Spleen (tissue), 11 donors: ENCODE data around the gene ME3. TPM values are rescaled to one million over a fixed set of nuclear protein-coding genes. Genes with fewer than 3 reads are reported as not detected.

Source experiments
- DNase-seq: peaks from one replicate; pipeline ENCODE4 v3.0.0-alpha.2; 2020
- H3K27ac ChIP-seq, 8 donors: fragments of 200-600 bp; sonication (generic) in 7 of 8; 1 replicate in 4 of 8; 2 replicates in 4 of 8; pipeline versions ENCODE4 v1.5.0 to v1.8.0; 2016 to 2021; ENCODE audit warnings: inconsistent platforms in 4 of 8, mild to moderate bottlenecking in 4 of 8, moderate library complexity in 1 of 8
- H3K27me3 ChIP-seq, 7 donors: fragments of 200-600 bp; sonication (generic) in 6 of 7; replicated peaks in 1 of 7; 1 replicate in 4 of 7; 2 replicates in 3 of 7; pipeline versions ENCODE4 v1.5.0 to v1.8.0; 2016 to 2021; ENCODE audit warnings: inconsistent platforms in 3 of 7, mild to moderate bottlenecking in 1 of 7
- H3K36me3 ChIP-seq, 6 donors: fragments of 200-600 bp; sonication (generic) in 5 of 6; 1 replicate in 4 of 6; 2 replicates in 2 of 6; pipeline versions ENCODE4 v1.5.0 to v1.8.0; 2016 to 2021; ENCODE audit warnings: inconsistent platforms in 2 of 6
- H3K4me1 ChIP-seq, 6 donors: fragments of 200-600 bp; sonication (generic) in 5 of 6; 1 replicate in 3 of 6; 2 replicates in 3 of 6; pipeline versions ENCODE4 v1.5.0 to v1.8.0; 2016 to 2021; ENCODE audit warnings: inconsistent platforms in 3 of 6
- H3K4me3 ChIP-seq, 8 donors: fragments of 200-600 bp; sonication (generic) in 7 of 8; 1 replicate in 4 of 8; 2 replicates in 4 of 8; pipeline versions ENCODE4 v1.5.0 to v1.8.0; 2016 to 2021; ENCODE audit warnings: inconsistent platforms in 4 of 8, mild to moderate bottlenecking in 4 of 8, moderate library complexity in 2 of 8
- H3K9me3 ChIP-seq, 8 donors: fragments of 200-600 bp; sonication (generic) in 7 of 8; 1 replicate in 4 of 8; 2 replicates in 4 of 8; pipeline versions ENCODE4 v1.5.0 to v1.8.0; 2016 to 2021; ENCODE audit warnings: inconsistent platforms in 4 of 8
- CTCF ChIP-seq, 11 experiments: fragments of 200-600 bp in 7 of 11; fragments of 450-650 bp in 4 of 11; sonication (generic) in 4 of 11; IDR thresholded peaks in 8 of 11; conservative IDR thresholded peaks in 3 of 11; 1 replicate in 7 of 11; 2 replicates in 4 of 11; pipeline versions ENCODE4 v1.4.0 to v1.8.0; 2016 to 2021; ENCODE audit warnings: antibody characterized with exemption in 11 of 11, inconsistent platforms in 4 of 11, mild to moderate bottlenecking in 1 of 11
- POLR2A ChIP-seq, 3 donors: fragments of 450-650 bp; IDR thresholded peaks; one replicate each; pipeline ENCODE4 v1.5.1; 2017; ENCODE audit warnings: antibody characterized with exemption in 3 of 3, mild to moderate bottlenecking in 1 of 3
- POLR2AphosphoS5 ChIP-seq, 3 donors: sonication (generic); formaldehyde crosslinking; IDR thresholded peaks; one replicate each; pipeline ENCODE4 v1.5.1; 2017; ENCODE audit warnings: antibody characterized with exemption in 3 of 3
- WGBS, 5 donors: extraction: QIAGEN DNeasy Blood & Tissue Kit in 3 of 5; methylation state at CpG; one replicate each; pipeline versions ENCODE4 v1.1.5 to v1.1.7; 2013 to 2018; 5-methylcytosine and 5-hydroxymethylcytosine counted together
- intact Hi-C: fragments of 100-400 bp; cut with DNase I; formaldehyde crosslinking; loops from one replicate; pipeline ENCODE4 v1.15.0; 2023; ENCODE audit warnings: low total_unique reads
- polyA plus RNA-seq, 3 donors: library from polyadenylated mRNA; stranded (reverse); fragments of 200-250 nt; gene quantifications; one replicate each; pipeline ENCODE4 v1.2.1, GENCODE V29; 2013
- total RNA-seq, 7 donors: library from RNA; depleted of rRNA in 3 of 7; stranded (reverse); fragments of >200 nt in 3 of 7; fragmentation: NEBNext Ultra II Directional in 4 of 7; extraction: Animal tissue kit (Norgen Biotek cat#: 25700) in 4 of 7; gene quantifications; one replicate each; pipeline versions ENCODE4 v1.1.0 to v1.2.1, GENCODE V29; 2016 to 2021
- donor health status: healthy with polysubstance abuse.
- donor health status: DM: no; HTN: no; CAD: no; lungs with moderate emphysema.
- donor health status: DM: no; HTN: no; CAD: no.
- donor health status: Bipolar disorder and iron deficiency.
- donor health status: healthy.
- donor health status: DM: no; HTN: no; CAD: no.
- donor health status: DM: yes; HTN: yes; CAD: no.

ME3 gene
- total and polyA plus RNA-seq, 10 donors = 6.4 to 25.9 (median 18.3) TPM

- H3K27ac ChIP-seq = no peak overlapping the region
- TF ChIP-seq CTCF (IDR thresholded peaks at IDR 0.05 in 8 of 11, conservative IDR thresholded peaks at IDR 0.05 in 3 of 11) (no peak), POLR2A (IDR thresholded peaks at IDR 0.05) (no peak), POLR2AphosphoS5 (IDR thresholded peaks at IDR 0.05) (no peak)
- H3K27me3 ChIP-seq = no peaks in the 10 kb centered on the region
- intact Hi-C loops = no loop called here
- no peaks in the 10 kb centered on the region for H3K4me1 ChIP-seq
- no peak for DNase-seq
- no peak overlapping the region for H3K4me3 ChIP-seq
- H3K9me3 ChIP-seq = peaks cover 0 to 21% (median 3%) of the 10 kb centered on the region in 8 donors
- H3K36me3 ChIP-seq = no peaks in the 10 kb centered on the region
These were observed 54.9 kb downstream of the ME3 start for GRCh38 chr11:86617502-86617901.

DNA sequence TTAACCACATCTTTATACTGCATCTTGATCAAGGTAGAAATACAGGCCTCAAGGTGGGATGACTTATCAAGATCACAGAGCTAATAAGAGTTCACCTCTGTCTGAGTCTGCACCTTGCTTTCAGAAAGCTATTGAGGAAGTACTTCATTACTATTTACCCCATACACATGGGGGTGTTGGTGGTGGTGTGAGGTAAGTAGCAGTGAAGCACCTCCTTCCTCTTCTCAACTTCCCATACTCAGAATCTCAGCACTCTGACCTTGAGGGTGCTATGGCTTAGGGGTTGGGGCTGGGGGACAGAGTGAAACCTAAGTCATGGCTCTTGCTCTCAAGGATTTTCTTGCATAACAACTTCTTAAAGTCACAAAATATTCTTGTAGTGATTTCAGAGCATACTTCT lies 56.9 kb downstream of the ME3 start:
- Histone ChIP-seq H3K9me3 (peaks cover 0 to 21% (median 3%) of the 10 kb centered on the region in 8 donors), H3K4me1 (no peaks in the 10 kb centered on the region), H3K4me3 (no peak overlapping the region), H3K36me3 (no peaks in the 10 kb centered on the region), H3K27me3 (no peaks in the 10 kb centered on the region), H3K27ac (no peak overlapping the region)
- DNase-seq = no peak
- TF ChIP-seq POLR2A (IDR thresholded peaks at IDR 0.05) (no peak), CTCF (IDR thresholded peaks at IDR 0.05 in 8 of 11, conservative IDR thresholded peaks at IDR 0.05 in 3 of 11) (no peak), POLR2AphosphoS5 (IDR thresholded peaks at IDR 0.05) (no peak)
- intact Hi-C loops = no loop called here

DNA sequence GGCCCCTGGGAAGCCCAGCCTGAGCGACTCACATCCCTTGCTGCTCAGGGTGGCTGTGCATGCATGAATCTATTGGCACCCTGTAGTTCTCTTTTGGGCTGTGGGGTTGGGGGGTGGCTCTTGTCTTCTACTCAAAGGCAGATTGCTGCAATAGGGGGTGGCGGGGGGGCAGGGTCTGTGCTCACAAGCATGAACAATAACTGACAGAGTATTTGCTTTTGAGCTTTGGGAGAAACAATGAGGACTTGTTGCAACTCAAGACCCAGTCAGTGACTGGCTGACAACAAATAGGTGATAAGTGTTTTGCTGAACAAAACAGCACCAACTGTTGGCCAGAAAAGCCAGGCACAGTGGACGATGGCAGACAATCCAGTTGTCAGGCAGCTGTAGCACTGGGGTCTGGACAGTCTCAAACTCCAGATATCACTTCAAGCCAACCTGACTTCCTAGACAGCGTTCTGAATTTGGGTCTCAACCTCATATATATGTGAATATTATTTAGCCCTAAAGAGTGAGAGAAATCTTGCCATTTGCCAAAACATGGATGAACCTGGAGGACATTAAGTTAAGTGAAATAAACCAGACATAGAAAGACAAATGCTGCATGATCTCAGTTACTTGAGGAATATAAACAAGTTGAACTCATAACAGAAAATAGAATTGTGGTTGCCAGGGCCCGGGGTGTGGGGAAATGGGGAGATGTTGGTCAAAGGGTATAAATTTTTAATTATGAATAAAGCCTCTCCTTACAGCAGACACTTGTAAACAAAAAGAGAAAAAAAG lies 61.7 kb downstream of the ME3 start:
- Histone ChIP-seq H3K27ac (no peak overlapping the region), H3K27me3 (no peaks in the 10 kb centered on the region), H3K9me3 (peaks cover 0 to 8% (median 3%) of the 10 kb centered on the region in 8 donors), H3K4me3 (no peak overlapping the region), H3K4me1 (peaks cover 0 to 23% (median 17%) of the 10 kb centered on the region in 6 donors), H3K36me3 (no peaks in the 10 kb centered on the region)
- WGBS, 5 donors = 82 to 92% (median 87%) methylated on average over 5 of the region's 5 CpGs
- TF ChIP-seq POLR2AphosphoS5 (IDR thresholded peaks at IDR 0.05) = no peak
- TF ChIP-seq POLR2A (IDR thresholded peaks at IDR 0.05) = no peak
- no peak for TF ChIP-seq CTCF (IDR thresholded peaks at IDR 0.05 in 8 of 11, conservative IDR thresholded peaks at IDR 0.05 in 3 of 11)
- intact Hi-C loops = no loop called here
- no peak for DNase-seq

DNA sequence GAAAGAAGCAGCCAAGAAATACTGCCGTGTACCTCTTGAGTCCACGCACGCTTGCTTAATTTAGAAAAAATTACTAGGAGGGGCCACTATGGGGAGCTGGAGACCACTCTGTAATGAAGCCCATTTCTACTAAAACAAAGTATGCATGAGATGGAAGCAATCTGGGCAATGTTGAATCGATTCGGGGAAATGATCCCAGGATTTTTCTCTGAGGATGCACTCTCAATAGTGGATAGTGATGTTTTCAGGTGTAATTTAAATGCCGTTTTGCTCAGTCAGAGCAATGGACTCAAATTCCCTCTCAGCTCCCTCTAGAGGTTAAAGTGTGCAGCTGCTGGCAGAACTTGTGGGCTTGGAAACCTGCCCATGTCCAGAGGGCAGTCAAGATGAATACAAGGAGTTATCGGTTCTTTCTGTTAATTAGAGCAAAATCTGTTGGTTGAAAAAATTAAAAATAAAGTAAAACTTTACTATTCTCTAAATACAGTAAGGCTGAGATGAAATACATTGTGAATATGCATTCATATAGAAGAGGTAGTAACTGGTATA lies 64.1 kb downstream of the ME3 start:
- Histone ChIP-seq H3K9me3 (no peaks in the 10 kb centered on the region), H3K27ac (no peak overlapping the region), H3K36me3 (no peaks in the 10 kb centered on the region), H3K27me3 (no peaks in the 10 kb centered on the region), H3K4me1 (peaks cover 0 to 23% (median 17%) of the 10 kb centered on the region in 6 donors), H3K4me3 (peak overlapping the region in 1 of 8 donors; percentile 45)
- intact Hi-C loops = loop anchor here (10.0 kb wide), 1 partner anchor 154 kb away; no protein-coding TSS in a partner anchor
- WGBS, 5 donors = 9 to 15% (median 11%) methylated on average over 7 of the region's 7 CpGs
- no peak for DNase-seq
- no peak for TF ChIP-seq POLR2AphosphoS5 (IDR thresholded peaks at IDR 0.05)
- TF ChIP-seq CTCF (IDR thresholded peaks at IDR 0.05 in 8 of 11, conservative IDR thresholded peaks at IDR 0.05 in 3 of 11) = peak; percentile 37 to 91 (median 76)
- no peak for TF ChIP-seq POLR2A (IDR thresholded peaks at IDR 0.05)
